Thyroid gland (tissue), 4 donors: ENCODE data around the gene TBC1D4.

Source experiments
- POLR2A ChIP-seq, 2 donors: fragments of 450-650 bp; IDR thresholded peaks; one replicate each; pipeline ENCODE4 v1.6.1; 2017; ENCODE audit warnings: antibody characterized with exemption in 2 of 2, mild to moderate bottlenecking in 2 of 2, moderate library complexity in 1 of 2
- TF ChIP-seq, protein P1 (sequence below), 6 experiments: fragments of 200-600 bp in 3 of 6; fragments of 450-650 bp in 3 of 6; sonication (generic) in 3 of 6; IDR thresholded peaks; one replicate each; pipeline ENCODE4 v1.5.1; 2016 to 2019; ENCODE audit warnings: antibody characterized with exemption in 6 of 6, mild to moderate bottlenecking in 2 of 6, inconsistent platforms in 1 of 6, moderate library complexity in 1 of 6

DNA sequence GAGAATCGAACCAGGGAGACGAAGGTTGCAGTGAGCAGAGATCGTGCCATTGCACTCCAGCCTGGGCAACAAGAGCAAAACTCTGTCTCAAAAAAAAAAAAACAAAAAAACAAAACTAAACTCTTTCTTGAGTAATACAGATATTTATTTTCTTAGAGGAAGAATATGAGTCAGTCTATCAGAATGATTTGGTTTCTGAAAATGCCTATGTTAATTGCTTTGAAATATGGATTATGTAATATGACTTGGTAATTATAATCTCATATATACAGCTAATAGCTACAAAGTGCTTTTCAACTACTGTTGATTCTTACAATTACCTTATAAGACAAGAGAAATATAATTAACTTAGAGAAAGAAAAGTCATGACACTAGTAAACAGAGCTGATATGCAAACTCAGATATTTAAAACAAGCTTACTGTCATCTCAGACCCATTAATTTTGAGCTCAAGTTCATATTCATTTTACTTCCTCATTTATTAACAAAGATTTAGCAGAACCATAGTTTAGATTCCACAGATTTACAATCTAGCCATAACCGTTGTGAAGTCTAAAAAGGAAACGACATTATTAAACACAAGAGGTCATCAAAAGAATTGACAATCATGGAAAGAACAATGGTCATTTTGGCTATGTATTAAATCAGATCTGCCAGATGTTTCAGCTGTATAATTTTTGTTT lies 88.0 kb downstream of the TBC1D4 start:
- TF ChIP-seq, protein P1, sequence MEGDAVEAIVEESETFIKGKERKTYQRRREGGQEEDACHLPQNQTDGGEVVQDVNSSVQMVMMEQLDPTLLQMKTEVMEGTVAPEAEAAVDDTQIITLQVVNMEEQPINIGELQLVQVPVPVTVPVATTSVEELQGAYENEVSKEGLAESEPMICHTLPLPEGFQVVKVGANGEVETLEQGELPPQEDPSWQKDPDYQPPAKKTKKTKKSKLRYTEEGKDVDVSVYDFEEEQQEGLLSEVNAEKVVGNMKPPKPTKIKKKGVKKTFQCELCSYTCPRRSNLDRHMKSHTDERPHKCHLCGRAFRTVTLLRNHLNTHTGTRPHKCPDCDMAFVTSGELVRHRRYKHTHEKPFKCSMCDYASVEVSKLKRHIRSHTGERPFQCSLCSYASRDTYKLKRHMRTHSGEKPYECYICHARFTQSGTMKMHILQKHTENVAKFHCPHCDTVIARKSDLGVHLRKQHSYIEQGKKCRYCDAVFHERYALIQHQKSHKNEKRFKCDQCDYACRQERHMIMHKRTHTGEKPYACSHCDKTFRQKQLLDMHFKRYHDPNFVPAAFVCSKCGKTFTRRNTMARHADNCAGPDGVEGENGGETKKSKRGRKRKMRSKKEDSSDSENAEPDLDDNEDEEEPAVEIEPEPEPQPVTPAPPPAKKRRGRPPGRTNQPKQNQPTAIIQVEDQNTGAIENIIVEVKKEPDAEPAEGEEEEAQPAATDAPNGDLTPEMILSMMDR (IDR thresholded peaks at IDR 0.05), result no peak
- no peak for TF ChIP-seq POLR2A (IDR thresholded peaks at IDR 0.05)
